ENCODE data around the gene CLDN6. TPM values are rescaled to one million over a fixed set of nuclear protein-coding genes. Genes with fewer than 3 reads are reported as not detected.

The CLDN6 gene
- total RNA-seq, 1 experiment from 2014 or later: not detected

DNA sequence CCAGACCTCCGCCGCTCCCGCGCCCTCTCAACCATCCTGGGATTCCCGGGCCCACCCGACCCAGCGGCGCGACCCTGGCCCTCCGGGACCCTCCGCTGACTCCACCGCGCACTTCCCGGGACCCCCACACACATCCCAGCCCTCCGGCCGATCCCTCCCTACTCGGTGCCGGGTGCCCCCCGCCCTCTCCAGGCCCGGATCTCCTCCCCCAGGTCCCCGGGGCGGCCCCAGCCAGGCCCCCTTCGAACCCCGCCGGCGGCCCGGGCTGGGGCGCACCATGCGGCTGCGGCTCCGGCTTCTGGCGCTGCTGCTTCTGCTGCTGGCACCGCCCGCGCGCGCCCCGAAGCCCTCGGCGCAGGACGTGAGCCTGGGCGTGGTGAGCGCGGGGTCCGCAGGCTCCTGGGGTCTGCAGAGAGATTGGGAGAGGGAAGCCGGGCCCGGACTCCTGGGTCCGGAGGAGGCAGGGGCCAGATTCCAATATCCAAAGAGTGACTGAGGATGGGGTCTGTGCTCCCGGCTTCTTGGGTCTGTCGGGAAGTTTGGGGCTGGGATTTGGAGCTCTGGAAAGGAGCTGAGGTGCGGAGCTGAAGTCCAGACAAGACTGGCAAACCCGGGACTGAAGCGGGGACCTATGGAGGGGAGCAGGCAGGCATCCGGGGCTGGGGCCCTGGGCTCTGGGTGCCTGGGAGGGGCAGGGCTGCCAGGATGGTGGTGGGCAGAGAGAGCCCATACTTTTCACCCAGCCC is 28.8 kb upstream of the CLDN6 start:
- ChIA-PET POLR2A (ENCODE audit: unreplicated experiment) (no interaction called here), CTCF (interaction anchor here (1.0 kb wide), 1 partner anchor 15 kb away, joined by 3 read pairs; no protein-coding TSS in a partner anchor)
- no peaks in the 10 kb centered on the region for H3K36me3 ChIP-seq (ENCODE audit: low read depth, low read length)
- H4K20me1 ChIP-seq (ENCODE audit: low read length): no peaks in the 10 kb centered on the region
- peak overlapping the region; percentile 98; the same call in 1 of the 2 replicates for H3K4me2 ChIP-seq (ENCODE audit: low read length)
- no peak overlapping the region for H2AFZ ChIP-seq (ENCODE audit: low read length)
- H3K9me2 ChIP-seq (replicated peaks; ENCODE audit: low read length): no peaks in the 10 kb centered on the region
- ATAC-seq (no peak), DNase-seq (no peak)
- H3F3A ChIP-seq (ENCODE audit: low read length, unreplicated experiment): no peaks in the 10 kb centered on the region
- peak overlapping the region; percentile 74; the same call in 1 of the 2 replicates for H3K4me3 ChIP-seq (ENCODE audit: low read length)
- H3K27me3 ChIP-seq (ENCODE audit: low read length): peaks cover 3% of the 10 kb centered on the region; the same call in 1 of the 2 replicates
- no peaks in the 10 kb centered on the region for H3K79me2 ChIP-seq (ENCODE audit: low read length)
- no peak overlapping the region for H3K27ac ChIP-seq (ENCODE audit: low read length)
- BruUV-seq (replicated peaks): no TSS peak
- TF ChIP-seq EZH2phosphoT487 (IDR thresholded peaks at IDR 0.05; ENCODE audit: borderline replicate concordance, low read length) (no peak), CTCF (conservative IDR thresholded peaks at IDR 0.05; ENCODE audit: low read depth, low read length) (no peak), EZH2 (IDR thresholded peaks at IDR 0.05; ENCODE audit: low read length, unreplicated experiment) (no peak)
- H3K9me3 ChIP-seq (ENCODE audit: low read length): no peaks in the 10 kb centered on the region
- H3K4me1 ChIP-seq (ENCODE audit: insufficient read depth, low read length): no peaks in the 10 kb centered on the region
- intact Hi-C loops (cut with micrococcal nuclease): no loop called here
- no peak overlapping the region for H3K9ac ChIP-seq (ENCODE audit: low read length)

GRCh38 chr16:3045758-3046640 is 28.0 kb upstream of the CLDN6 start, which contains the start of gene MMP25:
TSS of gene MMP25 (plus strand) at chr16:3046561. CDS start at chr16:3046918, 357 bp downstream.
- no peak within 1 kb of the TSS for H3K27ac ChIP-seq (ENCODE audit: low read length)
- no peaks in the 10 kb centered on the region for H3K79me2 ChIP-seq (ENCODE audit: low read length)
- peak within 1 kb of the TSS; percentile 74 for H3K4me3 ChIP-seq (ENCODE audit: low read length)
- ATAC-seq: peak; percentile 51
- H3K9me3 ChIP-seq (ENCODE audit: low read length): no peaks in the 10 kb centered on the region
- H3K9me2 ChIP-seq (replicated peaks; ENCODE audit: low read length): no peaks in the 10 kb centered on the region
- POLR2A ChIA-PET (ENCODE audit: unreplicated experiment): no interaction called here
- intact Hi-C loops (cut with micrococcal nuclease): no loop called here
- BruUV-seq (replicated peaks): no TSS peak
- DNase-seq: no peak
- CTCF ChIA-PET: interaction anchor here (0.6 kb wide), 1 partner anchor 13 kb away, joined by 3 read pairs; no protein-coding TSS in a partner anchor
- H3K27me3 ChIP-seq (ENCODE audit: low read length): peaks cover 3% of the 10 kb centered on the region; the same call in 1 of the 2 replicates
- H3K4me2 ChIP-seq (ENCODE audit: low read length): peak within 1 kb of the TSS; percentile 98
- H2AFZ ChIP-seq (ENCODE audit: low read length): peak within 1 kb of the TSS; percentile 92
- H4K20me1 ChIP-seq (ENCODE audit: low read length): no peaks in the 10 kb centered on the region
- no peaks in the 10 kb centered on the region for H3K4me1 ChIP-seq (ENCODE audit: insufficient read depth, low read length)
- no peak within 1 kb of the TSS for H3K9ac ChIP-seq (ENCODE audit: low read length)
- H3K36me3 ChIP-seq (ENCODE audit: low read depth, low read length): no peaks in the 10 kb centered on the region
- TF ChIP-seq CTCF (conservative IDR thresholded peaks at IDR 0.05; ENCODE audit: low read depth, low read length) (no peak), EZH2phosphoT487 (IDR thresholded peaks at IDR 0.05; ENCODE audit: borderline replicate concordance, low read length) (no peak), EZH2 (IDR thresholded peaks at IDR 0.05; ENCODE audit: low read length, unreplicated experiment) (no peak)
- H3F3A ChIP-seq (ENCODE audit: low read length, unreplicated experiment): no peaks in the 10 kb centered on the region

Data from PC-3 (cell line).